HG03571 (cell line): ENCODE results near the gene MARK4.
"Not testable (repeated sequence)": the region's sequence is repeated elsewhere in the genome, so short reads cannot be mapped to it uniquely, and the experiment has no call there.

Experiments used
- ATAC-seq: cut with Tn5 transposase; IDR thresholded peaks from one replicate; pipeline ENCODE4 v1.9.1; 2021; ENCODE audit not compliant: unreplicated experiment

Gene MARK4

GRCh38 chr19:45304141-45304926 is 53.3 kb downstream of the MARK4 start:
- ATAC-seq: no peak

GRCh38 chr19:45305007-45305406 is 53.9 kb downstream of the MARK4 start:
- no peak for ATAC-seq

GRCh38 chr19:45305421-45305820 is 54.4 kb downstream of the MARK4 start:
- no peak for ATAC-seq

GRCh38 chr19:45306040-45306439 is 55.0 kb downstream of the MARK4 start:
- no peak for ATAC-seq

GRCh38 chr19:45306518-45307027 is 55.5 kb downstream of the MARK4 start:
- ATAC-seq: no peak

- ATAC-seq: no peak
Observed at GRCh38 chr19:45307361-45307760, 56.3 kb downstream of the MARK4 start.

- ATAC-seq: not testable (repeated sequence)
Observed at GRCh38 chr19:45309322-45309721, 58.3 kb downstream of the MARK4 start.

DNA sequence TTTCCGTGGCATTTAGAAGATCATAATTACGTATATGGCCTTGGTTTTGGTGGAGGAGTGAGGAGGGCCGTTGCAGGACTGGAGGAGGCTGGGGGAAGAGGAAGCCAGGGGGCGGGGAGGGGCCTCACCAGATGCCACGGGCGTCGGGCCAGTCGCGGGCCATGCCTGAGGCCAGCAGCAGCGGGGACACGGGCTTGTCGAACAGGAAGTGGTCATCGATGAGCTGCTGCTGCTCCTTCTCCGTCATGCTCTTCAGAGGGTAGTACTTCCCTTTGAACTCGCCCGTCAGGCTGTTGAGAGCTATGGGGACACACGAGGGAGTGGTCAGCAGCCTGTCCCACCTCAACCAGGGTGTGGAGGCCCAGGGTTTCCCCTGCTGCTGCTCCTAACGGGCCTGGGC is 60.5 kb downstream of the MARK4 start:
- ATAC-seq: no peak

- ATAC-seq: not testable (repeated sequence)
Observed at GRCh38 chr19:45312285-45312684, 61.2 kb downstream of the MARK4 start.

DNA sequence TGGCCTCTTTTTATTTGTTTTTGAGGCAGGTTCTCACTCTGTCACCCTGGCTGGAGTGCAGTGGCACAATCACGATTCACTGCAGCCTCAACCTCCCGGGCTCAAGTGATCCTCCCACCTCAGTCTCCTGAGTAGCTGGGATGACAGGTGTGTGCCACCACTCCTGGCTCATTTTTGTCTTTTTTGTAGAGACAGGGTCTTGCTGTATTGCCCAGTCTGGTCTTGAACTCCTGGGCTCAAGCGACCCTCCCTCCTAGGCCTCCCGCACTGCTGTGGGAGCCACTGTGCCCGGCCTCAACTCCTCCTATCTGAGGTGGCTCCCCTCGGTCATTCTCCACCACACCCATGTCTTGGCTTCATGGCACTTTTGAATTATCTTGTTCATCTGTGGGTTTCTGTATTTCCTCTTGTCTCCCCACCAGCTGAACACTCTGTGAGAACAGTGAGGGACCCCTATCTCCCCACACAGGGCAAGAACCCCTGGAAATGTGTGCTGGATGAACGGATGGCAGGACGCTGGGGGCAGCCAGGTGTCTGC is 63.7 kb downstream of the MARK4 start:
- ATAC-seq: no peak

DNA sequence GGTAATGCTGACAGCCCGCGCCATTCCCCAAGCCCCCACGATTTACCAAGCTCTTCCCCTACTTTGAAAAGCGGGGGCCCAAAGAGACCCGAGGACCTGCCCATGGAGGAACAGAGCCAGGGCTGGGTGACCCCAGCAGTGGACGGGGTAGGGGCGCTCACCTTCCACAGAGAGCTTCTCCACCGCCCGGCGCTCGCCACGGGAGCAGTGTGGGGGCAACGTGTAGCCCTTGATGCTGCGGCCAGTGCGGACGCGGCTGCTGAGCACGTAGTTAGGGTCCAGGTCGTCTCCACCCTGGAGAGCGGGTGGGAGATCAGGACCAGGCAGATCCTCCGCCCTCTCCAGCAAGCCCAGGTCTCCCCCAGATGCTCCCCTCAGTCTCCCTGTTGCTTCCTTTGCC is 64.2 kb downstream of the MARK4 start:
- ATAC-seq: no peak

- ATAC-seq: no peak
Observed at GRCh38 chr19:45320997-45321775, 70.1 kb downstream of the MARK4 start.

GRCh38 chr19:45321848-45322247 is 70.8 kb downstream of the MARK4 start:
- ATAC-seq: no peak

DNA sequence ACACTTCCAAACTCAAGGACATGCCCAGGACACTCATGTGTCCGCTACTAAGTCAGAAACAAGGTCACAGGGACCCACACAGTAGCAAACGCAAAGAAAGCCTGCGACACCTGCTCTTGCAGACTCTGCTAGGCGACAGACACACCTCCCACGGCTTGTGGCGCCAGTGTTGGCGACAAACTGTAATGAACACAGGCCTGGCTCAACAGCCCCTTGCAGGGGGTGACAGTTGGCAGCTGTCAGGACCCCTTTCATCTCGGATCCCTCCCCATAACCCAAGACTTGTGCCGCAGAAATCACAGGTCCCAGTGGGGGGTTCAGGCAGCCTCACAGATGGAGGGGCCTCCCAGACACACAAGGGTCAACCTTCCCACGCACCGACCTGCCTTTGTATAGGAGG is 71.2 kb downstream of the MARK4 start:
- ATAC-seq: no peak

DNA sequence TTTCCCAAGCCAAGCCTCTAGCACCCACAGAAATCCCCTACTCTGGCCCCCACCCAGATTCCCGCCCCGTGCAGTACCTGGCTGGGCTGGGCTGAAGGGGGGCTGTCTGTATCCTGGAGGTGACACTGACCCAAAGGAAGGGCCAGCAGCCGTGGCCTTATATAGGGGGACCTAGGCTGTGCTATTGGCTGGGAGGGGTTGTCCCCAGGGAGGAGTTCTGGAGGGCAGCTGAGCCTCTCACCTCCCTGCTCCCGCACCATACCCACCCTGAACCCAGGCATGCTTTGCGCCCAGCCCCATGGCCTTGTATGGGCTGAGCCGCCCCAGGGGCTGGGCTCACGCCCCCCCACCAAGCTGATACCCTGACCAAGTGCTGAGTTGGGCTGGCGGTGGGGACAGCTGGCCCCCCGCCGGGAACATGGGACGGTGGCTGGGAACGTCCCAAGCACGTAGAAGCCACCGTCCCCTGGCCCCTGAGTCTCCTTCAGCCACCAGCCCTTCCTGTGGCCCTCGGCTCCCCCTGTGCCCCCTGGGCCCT is 71.7 kb downstream of the MARK4 start, which contains the start of gene CKM:
Gene CKM, minus strand, starts transcription at position 132 of the 538 bp plus-strand sequence. CDS start 3,162 bp downstream, outside the sequence.
- ATAC-seq: no peak

GRCh38 chr19:45323671-45324081 is 72.6 kb downstream of the MARK4 start:
- no peak for ATAC-seq

DNA sequence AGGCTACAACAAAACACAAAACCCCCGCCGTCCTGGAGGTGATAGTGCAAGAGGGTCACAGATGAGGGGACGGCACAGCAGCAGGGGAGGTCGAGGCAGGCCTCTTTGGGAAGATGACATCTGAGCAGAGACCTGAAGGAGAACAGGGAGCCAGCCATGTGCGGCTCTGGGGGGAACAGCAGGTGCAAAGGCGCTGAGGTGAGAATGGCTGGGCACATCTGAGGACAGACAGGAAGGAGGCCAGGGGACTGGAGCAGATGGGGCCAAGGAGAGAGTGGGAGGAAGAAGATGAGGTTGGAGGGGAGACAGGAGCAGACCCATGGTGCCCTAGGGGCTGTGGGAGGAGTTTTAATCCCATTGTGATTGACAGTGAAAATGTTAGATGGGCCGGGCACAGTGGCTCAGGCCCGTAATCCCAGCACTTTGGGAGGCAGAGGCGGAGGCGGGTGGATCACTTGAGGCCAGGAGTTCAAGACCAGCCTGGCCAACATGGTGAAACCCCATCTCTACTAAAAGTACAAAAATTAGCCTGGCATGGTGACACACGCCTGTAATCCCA is 73.4 kb downstream of the MARK4 start:
- ATAC-seq: no peak

- no peak for ATAC-seq
Observed at GRCh38 chr19:45327404-45328143, 76.5 kb downstream of the MARK4 start.

- ATAC-seq: no peak
Observed at GRCh38 chr19:45331411-45331810, 80.3 kb downstream of the MARK4 start.

DNA sequence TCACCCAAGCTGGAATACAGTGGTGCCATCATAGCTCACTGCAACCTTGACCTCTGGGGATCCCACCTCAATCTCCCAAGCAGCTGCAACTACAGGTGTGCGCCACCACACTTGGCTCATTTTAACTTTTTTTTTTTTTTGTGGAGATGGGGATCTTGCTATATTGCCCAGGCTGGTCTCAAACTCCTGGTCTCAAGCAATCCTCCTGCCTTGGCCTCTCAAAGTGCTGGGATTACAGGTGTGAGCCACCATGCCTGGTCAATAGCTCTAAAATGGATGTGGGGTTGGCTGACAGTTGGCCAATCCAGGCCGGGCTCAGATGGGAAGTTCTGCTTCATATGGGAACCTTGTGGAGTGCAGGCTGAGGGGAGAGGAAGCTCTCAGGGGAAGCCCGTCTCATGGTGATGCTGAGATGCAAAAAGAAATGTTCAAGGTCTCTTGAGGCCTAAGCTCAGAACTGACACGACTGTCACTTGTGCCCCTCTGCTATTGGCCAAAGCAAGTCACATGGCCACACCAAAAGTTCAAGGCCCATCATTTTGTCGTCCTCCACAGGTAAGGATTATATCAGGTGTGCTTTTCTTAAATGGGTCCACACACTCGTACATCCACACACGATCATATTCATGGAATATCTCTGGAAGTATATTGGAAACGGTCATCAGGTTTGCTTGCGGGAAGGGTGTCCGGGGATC is 82.7 kb downstream of the MARK4 start:
- no peak for ATAC-seq
